Left renal pelvis (tissue), 4 donors: ENCODE measurements around the gene HNRNPLL. TPM values are rescaled to one million over a fixed set of nuclear protein-coding genes. Genes with fewer than 3 reads are reported as not detected.
A peak's percentile ranks its signal among the peaks of the same experiment; 100 is the strongest.
"Not testable (repeated sequence)": the region's sequence is repeated elsewhere in the genome, so short reads cannot be mapped to it uniquely, and the experiment has no call there.

Experiments
- DNase-seq, 4 donors: peaks; one replicate each; pipeline ENCODE4 v3.0.0-alpha.2; 2013; ENCODE audit warnings: low read depth in 4 of 4, low spot score in 3 of 4
- polyA plus RNA-seq, 4 donors: library from polyadenylated mRNA; unstranded; fragments of 120-200 nt; gene quantifications; one replicate each; pipeline ENCODE4 v1.2.1, GENCODE V29; 2013; ENCODE audit not compliant: insufficient read length in 4 of 4

The HNRNPLL gene
- polyA plus RNA-seq, 4 donors: 68.6 to 82.0 (median 78.3) TPM

DNA sequence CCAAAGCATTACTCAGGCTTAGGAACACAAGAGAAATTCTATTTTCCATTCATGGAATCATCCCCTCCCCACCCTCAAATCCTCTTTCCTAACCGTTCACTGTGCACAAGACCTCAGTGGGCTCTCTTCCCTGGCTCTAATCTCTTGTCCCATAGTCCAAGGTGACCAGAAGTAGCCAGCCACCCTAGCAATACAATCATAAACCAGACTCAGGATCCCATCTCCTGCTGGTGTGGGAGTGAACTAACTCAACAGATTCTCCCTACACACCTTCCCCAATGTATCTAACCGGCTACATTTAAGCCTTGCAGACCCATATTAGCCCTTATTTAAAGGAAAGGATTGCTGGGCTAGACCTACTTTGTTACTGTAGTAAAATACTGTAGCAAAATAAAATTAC is 45.5 kb downstream of the HNRNPLL start:
- no peak for DNase-seq

DNA sequence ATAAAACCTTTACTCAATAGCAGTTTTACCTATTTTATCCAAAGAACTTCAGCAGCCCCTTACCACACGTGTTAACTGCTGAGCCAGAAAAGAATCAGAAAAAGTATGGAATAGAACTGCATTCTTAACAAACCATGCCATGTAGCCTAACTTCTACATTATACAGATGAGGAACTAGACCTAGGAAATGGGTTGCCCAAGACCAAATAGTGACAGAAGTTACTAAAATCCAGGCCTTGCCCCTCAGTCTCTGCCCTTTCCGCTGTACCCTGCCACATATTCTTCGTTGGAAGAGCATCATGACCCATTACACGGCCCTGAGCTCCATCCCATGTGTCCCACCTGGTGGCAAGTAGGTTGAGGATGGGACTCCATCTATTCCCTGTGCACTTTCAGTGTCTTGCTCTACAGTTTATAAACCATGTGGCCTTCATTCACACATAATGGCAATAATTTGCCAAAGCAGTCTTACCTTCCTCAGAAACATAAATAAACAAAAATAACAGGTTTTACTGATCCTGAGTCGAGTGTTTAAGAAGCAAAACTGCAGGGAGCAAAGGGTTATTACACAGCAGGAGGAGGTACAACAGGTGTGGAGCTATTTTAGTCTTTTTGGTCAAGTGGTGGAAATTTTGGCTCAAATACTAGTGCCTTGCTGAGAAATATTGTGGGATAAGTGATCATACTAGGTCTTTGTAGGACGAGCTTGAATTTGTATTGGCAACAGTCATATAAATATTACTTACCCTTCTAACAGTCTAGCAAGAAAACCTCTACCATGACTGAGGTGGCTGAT is 46.5 kb downstream of the HNRNPLL start:
- no peak for DNase-seq

DNA sequence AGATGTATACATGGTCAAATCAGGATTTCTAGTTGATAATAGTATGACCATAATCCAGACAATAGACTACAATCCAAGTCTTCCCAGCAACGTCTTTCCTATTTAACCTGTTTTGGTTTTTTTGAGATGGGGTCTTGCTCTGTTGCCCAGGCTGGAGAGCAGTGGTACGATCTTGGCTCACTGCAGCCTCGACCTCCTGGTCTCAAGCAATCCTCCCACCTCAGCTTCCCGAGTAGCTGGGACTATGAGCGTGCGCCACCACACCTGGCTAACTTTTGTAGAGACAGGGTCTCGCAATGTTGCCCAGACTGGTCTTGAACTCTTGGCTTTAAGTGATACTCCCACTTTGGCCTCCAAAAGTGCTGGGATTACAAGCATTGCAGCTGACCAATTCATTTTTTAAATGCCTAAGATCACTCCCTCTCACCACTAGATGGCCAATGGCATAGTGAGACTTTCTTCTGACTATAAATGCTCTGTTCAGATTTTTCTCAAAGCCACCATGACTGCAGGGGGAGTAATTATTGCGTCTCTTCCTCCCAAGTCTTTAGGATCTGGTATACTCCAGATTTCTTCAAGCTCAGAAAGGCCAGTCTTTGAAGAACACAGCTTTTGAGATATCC is 47.6 kb downstream of the HNRNPLL start:
- no peak for DNase-seq

DNA sequence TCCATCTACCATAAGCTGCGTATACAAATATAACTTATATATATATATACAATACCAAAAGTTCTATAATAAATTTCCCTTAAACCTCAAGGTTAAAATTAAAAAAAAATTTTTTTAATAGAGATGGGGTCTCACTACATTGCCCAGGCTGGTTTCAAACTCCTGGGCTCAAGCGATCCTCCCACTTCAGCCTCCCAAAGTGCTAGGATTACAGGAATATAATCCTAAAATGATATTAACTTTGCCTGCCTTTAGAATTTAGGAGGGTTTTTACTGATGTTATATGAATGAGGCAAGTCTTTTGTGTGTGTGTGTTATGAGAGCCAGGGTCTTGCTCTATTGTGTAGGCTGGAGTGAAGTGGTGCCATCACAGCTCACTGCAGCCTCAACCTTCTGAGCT is 49.2 kb downstream of the HNRNPLL start:
- DNase-seq: no peak

DNA sequence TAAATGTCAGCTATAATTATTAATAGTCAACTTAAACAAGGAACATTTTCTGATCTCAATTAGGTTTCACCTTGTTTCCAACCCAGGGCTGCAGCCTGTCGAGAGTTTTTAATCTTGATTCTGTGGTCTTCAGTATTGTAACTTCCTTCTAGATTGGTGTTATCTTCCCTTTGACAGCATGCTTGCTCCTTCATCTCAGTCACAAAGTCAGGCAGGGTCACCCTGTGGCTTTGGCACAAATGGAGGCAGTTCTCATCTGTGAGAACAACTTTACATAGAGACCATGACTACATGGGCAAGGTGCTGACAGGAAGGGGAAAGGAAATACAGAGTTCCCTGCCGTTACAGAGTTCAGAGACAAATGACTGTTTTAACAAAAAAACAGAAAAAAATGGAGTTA is 50.5 kb downstream of the HNRNPLL start:
- DNase-seq: no peak

DNA sequence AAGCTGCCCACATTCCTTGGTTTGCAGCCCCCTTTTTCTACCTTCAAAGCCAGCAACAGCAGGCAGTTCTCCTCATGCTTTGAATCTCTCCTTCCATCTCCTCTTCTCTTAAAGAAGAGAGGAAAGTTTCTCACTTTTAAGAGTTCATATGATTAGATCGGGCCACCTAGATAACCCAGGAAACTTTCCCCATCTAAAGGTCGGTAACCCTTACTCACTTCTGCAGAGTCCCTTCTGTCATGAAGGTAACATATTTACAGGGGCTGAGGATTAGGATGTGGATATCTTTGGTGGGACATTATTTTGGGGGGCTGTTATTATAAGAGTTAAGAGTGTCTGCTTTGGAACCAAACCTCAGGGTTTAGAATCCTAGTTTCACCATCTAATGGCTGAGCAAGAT is 51.0 kb downstream of the HNRNPLL start:
- no peak for DNase-seq

DNA sequence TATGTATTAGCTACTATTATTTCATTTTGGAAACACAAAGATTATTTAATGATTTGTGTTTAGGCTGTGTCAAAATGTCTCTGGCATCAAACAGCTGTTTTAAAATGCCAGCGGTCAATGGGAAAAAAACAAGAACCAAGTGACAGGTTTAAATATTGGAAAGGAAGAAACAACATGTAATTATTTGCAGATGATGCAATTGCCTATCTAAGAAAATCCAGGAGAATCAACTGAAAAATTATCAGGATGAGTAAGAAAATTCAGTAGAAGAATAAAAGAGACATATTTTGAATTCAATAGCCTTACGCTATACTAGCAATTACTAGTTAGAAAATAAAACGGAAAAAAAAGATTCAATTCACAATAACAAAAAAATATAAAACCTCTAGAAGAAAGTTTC is 51.6 kb downstream of the HNRNPLL start:
- no peak for DNase-seq

DNA sequence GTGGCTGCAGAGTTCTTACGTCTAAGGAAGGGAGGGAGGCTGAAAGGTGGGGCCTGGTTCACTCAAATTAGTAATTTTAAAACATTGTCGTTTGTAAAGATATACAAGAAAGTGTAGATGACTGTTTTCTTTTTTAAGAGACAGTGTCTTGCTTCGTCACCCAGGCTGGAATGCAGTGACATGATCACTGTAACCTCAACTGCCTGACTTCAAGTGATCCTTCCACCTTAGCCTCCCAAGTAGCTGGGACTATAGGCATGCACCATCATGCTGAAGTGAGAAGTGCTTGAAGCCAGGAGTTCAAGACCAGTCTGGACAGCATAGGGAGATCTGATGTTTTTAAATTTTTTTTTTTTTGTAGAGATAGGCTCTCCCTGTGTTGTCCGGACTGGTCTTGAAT is 52.9 kb downstream of the HNRNPLL start:
- DNase-seq: no peak

DNA sequence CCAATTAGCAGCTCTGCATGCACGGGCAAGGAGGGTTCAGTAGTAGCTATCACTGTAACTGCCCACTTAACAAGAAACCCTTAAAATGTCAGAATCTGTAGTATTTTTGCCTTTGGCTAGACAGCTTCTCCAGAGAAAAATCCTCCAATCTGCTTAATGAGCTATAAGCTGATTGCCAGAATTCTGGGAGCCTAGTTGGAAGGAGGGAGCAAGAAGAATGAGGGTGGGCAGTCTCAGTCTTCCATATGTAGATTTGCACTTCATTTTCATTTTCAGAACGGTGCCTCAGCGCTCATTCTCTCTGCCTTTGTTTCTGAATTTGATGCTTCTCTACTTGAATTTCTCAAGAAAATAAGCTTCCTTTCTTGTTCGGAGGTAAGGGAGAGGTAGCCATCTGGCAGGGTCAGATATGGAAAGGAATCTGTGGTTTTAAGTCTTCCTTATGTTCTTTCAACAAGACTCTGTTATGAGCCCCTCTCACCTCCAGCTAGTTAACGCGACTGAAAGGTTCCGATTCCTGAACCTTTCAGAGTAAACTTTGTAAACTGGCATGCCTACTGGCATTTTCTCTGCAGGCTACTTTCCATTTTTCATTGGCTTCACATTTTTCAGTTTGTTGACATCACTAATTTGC is 53.5 kb downstream of the HNRNPLL start:
- no peak for DNase-seq

DNA sequence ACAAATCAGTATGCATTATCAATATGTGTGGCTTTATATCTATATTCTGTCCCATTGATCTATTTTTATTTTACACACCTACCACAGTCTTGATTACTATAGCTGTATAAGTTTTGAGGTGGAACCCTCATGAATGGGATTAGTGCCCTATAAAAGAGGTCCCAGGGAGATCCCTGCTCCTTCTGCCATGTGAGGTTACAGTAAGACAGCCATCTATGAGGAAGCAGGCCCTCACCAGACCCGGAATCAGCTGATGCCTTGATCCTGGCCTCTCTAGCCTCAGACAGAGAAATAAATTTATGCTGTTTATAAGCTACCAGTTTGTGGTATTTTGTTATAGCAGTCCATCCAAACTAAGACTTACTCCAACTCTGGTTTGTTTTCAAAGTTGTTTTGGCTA is 54.9 kb downstream of the HNRNPLL start:
- DNase-seq: no peak

DNA sequence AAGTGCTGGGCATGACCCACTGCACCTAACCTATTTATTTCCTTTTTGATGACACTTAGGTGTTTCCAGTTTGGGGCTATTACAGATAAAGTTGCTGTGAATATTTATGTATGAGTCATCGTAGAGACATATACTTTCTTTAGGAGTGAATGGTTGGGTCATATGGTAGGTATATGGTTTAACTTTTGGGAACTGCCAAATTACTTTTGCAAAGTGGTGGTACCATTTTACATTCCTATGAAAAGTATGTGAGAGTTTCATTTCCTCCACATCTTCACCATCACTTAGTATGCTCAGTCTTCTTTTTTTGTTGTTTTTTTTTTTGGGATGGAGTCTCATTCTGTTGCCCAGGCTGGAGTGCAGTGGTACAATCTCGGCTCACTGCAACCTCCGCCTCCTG is 56.1 kb downstream of the HNRNPLL start:
- DNase-seq: no peak

DNA sequence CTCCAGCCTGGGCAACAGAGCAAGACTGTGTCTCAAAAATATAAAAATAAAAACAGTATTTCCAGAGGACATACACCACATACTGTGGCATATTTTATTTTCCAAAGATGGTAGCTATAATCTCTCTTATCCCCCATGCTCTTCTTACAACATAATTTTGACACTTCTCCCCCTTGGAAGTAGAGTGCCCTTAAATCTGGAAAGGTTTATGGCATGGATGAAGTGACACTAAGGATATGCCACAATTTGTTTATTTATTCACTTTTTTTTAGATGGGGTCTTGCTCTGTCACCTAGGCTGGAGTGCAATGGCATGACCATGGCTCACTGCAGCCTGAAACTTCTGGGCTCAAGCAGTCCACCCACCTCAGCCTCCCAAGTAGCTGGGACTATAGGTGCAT is 56.7 kb downstream of the HNRNPLL start:
- DNase-seq: no peak

DNA sequence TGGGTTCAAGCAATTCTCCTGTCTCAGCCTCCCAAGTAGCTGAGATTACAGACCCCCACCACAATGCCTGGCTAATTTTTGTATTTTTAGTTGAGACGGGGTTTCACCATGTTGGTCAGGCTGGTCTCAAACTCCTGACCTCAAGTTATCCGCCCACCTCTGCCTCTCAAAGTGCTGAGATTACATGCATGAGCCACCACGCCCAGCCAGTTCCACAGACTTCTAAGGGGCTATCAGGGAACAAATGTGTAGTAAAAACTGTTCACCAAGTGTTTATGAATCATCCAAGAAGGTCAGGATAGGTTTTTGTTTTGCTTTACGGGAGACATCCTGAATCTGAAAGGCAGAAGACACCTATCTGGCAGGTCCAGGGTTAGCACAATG is 60.5 kb downstream of the HNRNPLL start:
- not testable (repeated sequence) for DNase-seq

DNA sequence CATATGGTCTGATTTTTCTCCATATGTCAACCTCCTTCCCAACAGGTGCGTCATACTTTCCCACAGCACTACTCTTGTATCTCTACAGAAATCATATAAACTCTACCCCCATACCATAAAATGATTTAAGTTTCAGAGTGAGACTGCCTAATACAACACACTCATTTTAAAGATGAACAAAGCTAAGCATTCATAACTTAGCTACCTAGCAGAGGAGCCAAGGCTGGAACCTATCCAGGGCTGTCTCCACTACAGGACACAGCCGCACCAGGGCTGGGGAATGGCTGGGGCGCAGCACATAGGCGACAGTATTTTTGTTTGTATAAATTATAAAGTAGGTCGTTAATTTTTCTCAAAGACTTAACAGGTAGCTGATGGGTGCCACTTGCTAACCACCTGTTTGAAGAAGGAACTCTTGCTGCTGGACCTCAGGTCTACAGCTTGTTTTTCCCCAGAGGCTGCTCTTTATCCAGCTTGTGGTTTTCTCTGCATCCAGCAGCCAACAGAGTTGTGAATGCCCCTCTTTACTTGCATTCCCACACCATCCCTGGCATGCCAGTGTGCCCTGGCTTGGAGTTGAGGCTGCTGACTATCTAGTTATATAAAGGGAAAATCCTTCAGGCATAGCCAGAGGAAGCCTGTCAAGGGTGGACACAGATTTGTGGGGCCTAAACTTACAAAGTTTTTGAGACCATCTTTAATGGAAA is 62.0 kb downstream of the HNRNPLL start:
- no peak for DNase-seq

DNA sequence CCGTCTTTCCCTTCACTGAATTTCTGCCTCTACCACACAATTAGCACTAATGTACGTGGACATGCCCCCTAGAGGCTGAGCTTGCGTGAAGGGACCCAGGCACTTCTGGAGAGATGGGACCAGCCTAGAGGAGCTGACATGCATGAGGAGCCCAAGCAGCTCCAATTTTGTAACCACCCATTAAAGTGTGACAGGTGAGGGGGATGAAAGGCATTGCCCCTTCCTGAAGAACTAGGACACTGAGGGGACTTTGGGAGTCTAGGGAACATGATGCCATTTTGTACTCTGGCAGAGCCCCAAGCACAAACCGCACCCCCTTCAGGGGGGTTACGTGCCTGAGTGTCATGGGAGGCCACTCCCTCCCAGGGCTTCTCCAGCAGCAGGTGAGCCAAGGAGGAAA is 63.6 kb downstream of the HNRNPLL start:
- DNase-seq: no peak

DNA sequence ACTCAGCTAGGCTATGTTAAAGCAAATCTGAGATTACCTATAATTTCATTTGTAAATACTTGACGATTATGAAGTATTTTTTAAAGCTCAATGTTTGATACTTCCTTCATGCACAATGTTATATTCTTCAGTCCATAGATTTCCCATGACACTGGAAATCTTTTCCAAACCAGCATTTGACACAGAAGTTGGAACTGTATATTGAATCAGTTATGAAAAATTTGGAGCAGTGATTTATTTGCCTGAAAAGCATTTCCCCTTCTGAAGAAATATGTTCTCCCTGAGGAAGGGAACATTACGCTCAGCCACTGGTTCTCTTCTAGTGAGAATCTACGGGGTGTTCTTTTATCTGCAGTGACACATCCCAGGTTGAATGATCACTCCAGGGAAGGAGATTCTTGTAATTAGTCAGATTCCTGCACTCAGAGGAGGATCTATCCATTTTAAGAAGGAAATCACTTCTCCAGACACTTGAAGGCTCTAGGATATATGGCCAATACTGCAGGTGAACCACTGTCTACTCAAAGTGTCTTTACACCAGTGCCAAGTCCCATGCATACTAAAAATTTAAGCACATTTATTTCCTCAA is 64.7 kb downstream of the HNRNPLL start:
- DNase-seq: no peak

DNA sequence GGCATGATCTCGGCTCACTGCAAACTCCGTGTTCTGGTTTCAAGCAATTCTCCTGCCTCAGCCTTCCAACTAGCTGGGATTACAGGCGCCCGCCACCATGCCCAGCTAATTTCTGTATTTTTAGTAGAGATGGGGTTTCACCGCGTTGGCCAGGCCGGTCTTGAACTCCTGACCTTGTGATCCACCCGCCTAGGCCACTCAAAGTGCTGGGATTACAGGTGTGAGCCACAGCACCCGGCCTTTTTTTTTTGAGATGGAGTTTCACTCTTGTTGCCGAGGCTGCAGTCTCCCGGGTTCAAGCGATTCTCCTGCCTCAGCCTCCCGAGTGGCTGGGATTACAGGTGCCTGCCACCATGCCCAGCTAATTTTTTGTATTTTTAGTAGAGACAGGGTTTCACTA is 65.4 kb downstream of the HNRNPLL start:
- DNase-seq: not testable (repeated sequence)

DNA sequence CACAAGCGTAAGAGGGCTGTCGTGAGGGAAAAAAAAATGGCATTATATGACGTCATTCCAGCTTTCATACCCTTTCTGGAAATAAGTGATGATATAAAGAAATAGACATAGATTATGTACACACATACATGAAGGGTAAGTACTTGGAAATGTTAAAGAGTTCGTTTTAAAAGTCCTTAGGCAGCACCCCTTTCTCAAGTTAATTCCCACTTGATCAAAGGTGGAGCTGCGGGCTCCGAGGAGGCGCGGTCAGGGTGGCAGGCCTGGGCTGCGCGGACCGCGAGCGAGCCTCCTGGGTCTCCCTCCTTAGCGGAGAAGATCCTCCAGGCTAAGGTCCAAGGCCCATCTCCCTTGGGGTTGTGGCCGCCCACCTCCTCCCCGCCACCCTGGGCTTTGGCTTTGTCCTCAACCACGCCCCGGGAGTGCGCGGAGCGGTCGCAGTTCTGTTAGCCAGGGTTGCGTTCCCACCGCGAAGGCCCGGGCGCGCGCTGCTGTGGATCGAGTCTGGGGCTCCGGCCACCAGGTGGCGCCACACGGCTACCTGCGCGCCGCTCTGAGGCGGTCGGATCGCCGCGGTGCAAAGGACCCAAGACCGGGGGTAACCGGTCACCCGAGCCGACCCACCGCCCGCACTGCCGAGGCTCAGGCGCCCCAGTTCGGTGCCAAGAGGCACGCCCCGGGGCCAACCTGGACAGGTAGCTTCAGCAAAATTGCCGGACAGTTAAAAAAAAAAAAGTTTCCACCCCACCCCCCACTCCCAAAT is 66.8 kb downstream of the HNRNPLL start:
- peak; percentile 58 to 67 (median 64) for DNase-seq

DNA sequence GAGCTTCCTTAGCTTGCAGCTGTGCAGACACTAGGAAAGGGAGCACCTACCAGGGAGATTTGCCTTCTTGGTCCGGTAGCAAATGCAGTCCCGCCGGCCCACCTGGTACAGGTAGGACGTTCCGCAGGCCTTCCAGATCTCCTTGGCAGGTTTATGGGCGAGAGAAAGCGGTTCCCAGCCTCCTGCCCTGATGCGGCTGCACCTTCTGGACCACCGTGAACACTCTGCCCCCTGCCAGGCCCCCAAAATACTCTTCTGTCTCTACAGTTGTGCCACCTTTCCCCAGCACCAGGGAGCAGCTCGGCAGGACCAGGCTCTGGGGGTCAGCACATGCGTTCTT is 67.4 kb downstream of the HNRNPLL start:
- no peak for DNase-seq

DNA sequence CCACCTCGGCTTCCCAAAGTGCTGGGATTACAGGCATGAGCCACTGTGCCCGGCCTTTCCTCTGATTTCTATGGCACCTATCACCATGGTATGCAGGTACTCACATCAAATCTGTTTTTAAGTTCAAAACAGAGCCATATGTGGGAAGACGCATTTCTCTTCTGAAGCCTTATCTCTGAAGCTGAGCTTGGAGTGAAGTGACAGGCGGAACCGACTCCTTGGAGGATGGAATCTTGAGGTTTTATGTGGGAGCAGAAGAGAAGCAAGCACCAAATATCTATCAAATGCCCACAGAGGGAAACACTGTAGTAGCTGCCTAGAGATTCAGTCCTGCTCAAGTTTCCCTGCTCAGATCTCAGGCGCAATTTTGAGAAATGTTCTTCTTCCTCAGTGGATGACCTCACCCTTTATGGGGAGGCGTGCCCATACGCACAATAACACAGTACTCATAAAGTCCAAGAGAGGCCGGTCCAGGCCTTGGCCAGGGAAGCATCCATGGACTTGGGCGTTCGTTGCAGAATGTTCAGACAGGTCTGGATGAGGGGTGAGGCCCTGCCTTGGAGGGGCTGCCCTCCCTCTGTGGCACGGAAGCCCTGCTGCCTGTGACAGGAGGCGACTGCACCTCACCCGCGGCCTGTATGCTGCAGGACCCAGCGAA is 67.9 kb downstream of the HNRNPLL start:
- no peak for DNase-seq
